Effector CD4-positive, alpha-beta T cell (primary cell): ENCODE results near the gene GLI1.
"Not testable (repeated sequence)": the region's sequence is repeated elsewhere in the genome, so short reads cannot be mapped to it uniquely, and the experiment has no call there.

ENCODE experiments used
- DNase-seq: peaks from one replicate; pipeline ENCODE4 v3.0.0-alpha.2; 2020
- total RNA-seq: gene quantifications from one replicate; lab custom pipeline; 2026; lab: John Stamatoyannopoulos, UW

Gene GLI1
- total RNA-seq, result 0.94 reads per million

GRCh38 chr12:57459750-57460467, at the start of gene GLI1:
Gene GLI1 (plus strand): TSS chr12:57459785. CDS start chr12:57463692, 3,907 bp downstream.
- no peak for DNase-seq

- DNase-seq, result no peak
Observed at GRCh38 chr12:57410534-57410933, 49.1 kb upstream of the GLI1 start.

- DNase-seq, result not testable (repeated sequence)
Observed at GRCh38 chr12:57414160-57414559, 45.4 kb upstream of the GLI1 start.

GRCh38 chr12:57415088-57415487, 44.5 kb upstream of the GLI1 start:
- no peak for DNase-seq

GRCh38 chr12:57416039-57416996, 43.3 kb upstream of the GLI1 start:
- DNase-seq, result no peak

- DNase-seq, result no peak
Observed at GRCh38 chr12:57418255-57418654, 41.3 kb upstream of the GLI1 start.

- DNase-seq, result no peak
Observed at GRCh38 chr12:57419495-57419894, 40.1 kb upstream of the GLI1 start.

GRCh38 chr12:57420482-57420881, 39.1 kb upstream of the GLI1 start:
- DNase-seq, result no peak

GRCh38 chr12:57426948-57427347, 32.6 kb upstream of the GLI1 start:
- not testable (repeated sequence) for DNase-seq

- DNase-seq, result no peak
Observed at GRCh38 chr12:57428965-57429364, 30.6 kb upstream of the GLI1 start.

GRCh38 chr12:57429473-57430111, 30.0 kb upstream of the GLI1 start:
- no peak for DNase-seq

- DNase-seq, result no peak
Observed at GRCh38 chr12:57430112-57430930, 29.3 kb upstream of the GLI1 start.

GRCh38 chr12:57430931-57431566, 28.5 kb upstream of the GLI1 start, which contains the start of gene R3HDM2:
Gene R3HDM2 (minus strand): TSS chr12:57431043. CDS start chr12:57310428, 120,615 bp downstream.
- peak; percentile 91 for DNase-seq

- DNase-seq, result no peak
Observed at GRCh38 chr12:57431654-57432188, 27.9 kb upstream of the GLI1 start.

GRCh38 chr12:57433370-57433769, 26.2 kb upstream of the GLI1 start:
- no peak for DNase-seq

GRCh38 chr12:57434517-57435223, 24.9 kb upstream of the GLI1 start, which contains the start of gene INHBC:
Gene INHBC (plus strand): TSS chr12:57434784. CDS start chr12:57434887, 103 bp downstream.
- DNase-seq, result no peak

- no peak for DNase-seq
Observed at GRCh38 chr12:57435293-57435692, 24.3 kb upstream of the GLI1 start.

- DNase-seq, result no peak
Observed at GRCh38 chr12:57438400-57438799, 21.2 kb upstream of the GLI1 start.

- DNase-seq, result no peak
Observed at GRCh38 chr12:57439762-57440266, 19.8 kb upstream of the GLI1 start.

GRCh38 chr12:57441393-57441792, 18.2 kb upstream of the GLI1 start:
- DNase-seq, result not testable (repeated sequence)
